GM12878 (cell line): ENCODE data around the gene KCTD19. TPM values are rescaled to one million over a fixed set of nuclear protein-coding genes. Genes with fewer than 3 reads are reported as not detected.

Experiments used
- ATAC-seq: fragments of 200-7000 bp; cut with Tn5 transposase; 3 replicates; pipeline ENCODE4 v1.9.1; 2020; ENCODE audit warnings: mild to moderate bottlenecking, moderate library complexity
- BruUV-seq: library from RNA; stranded (reverse); fragments of 400-500 nt; replicated peaks from 2 replicates; lab custom pipeline; 2021; lab: Mats Ljungman, UMichigan
- CTCF ChIA-PET: fragments of 300-600 bp; sonication (Branson Sonifier 250); formaldehyde crosslinking; extraction: SDS; loops from one replicate; lab custom pipeline; 2021; ENCODE audit warnings: inconsistent platforms; lab: Yijun Ruan, JAX
- POLR2A ChIA-PET: fragments of 350-600 bp; formaldehyde crosslinking; extraction: SDS; loops from one replicate; lab custom pipeline; 2021; ENCODE audit warnings: inconsistent platforms; lab: Charles Lee
- RAD21 ChIA-PET: fragments of 300-600 bp; sonication (Branson Sonifier 250); formaldehyde crosslinking; loops from one replicate; lab custom pipeline; 2023; ENCODE audit warnings: antibody characterized with exemption; ENCODE audit not compliant: unreplicated experiment; lab: Charles Lee
- SMC1A ChIA-PET: fragments of 300-600 bp; sonication (Branson Sonifier 250); formaldehyde crosslinking; loops from one replicate; lab custom pipeline; 2023; ENCODE audit not compliant: unreplicated experiment, uncharacterized antibody; lab: Charles Lee
- DNase-seq: peaks from one replicate; pipeline ENCODE4 v3.0.0-alpha.2; 2011; ENCODE audit warnings: low read depth, low spot score
- FAIRE-seq: peaks from 3 replicates; lab custom pipeline; 2011; peaks lifted over from hg19 to GRCh38; lab: Jason Lieb, UNC
- H2AFZ ChIP-seq: 2 replicates; pipeline ENCODE4 v1.6.0; 2011; ENCODE audit warnings: low read depth, low read length, control low read depth; ENCODE audit not compliant: control insufficient read depth
- H3K27ac ChIP-seq: 2 replicates; pipeline ENCODE4 v1.5.1; 2011; ENCODE audit warnings: control low read depth; ENCODE audit not compliant: control insufficient read depth, insufficient read depth
- H3K27me3 ChIP-seq, 2 experiments: replicated peaks in 1 of 2; 2 replicates each; pipeline versions ENCODE4 v1.6.0 to v1.6.1; 2011; ENCODE audit warnings: low read length in 1 of 2; ENCODE audit not compliant: control insufficient read depth in 2 of 2, insufficient read depth in 2 of 2
- H3K36me3 ChIP-seq, 2 experiments: 2 replicates each; pipeline ENCODE4 v1.5.1; 2011; ENCODE audit warnings: low read length in 1 of 2; ENCODE audit not compliant: control insufficient read depth in 2 of 2, insufficient read depth in 2 of 2
- H3K4me1 ChIP-seq: 2 replicates; pipeline ENCODE4 v1.6.1; 2011; ENCODE audit warnings: mild to moderate bottlenecking, low read length, moderate library complexity, mixed read lengths; ENCODE audit not compliant: control insufficient read depth, insufficient read depth
- H3K4me2 ChIP-seq: 2 replicates; pipeline ENCODE4 v1.6.0; 2011; ENCODE audit warnings: control low read depth; ENCODE audit not compliant: control insufficient read depth, insufficient read depth
- H3K4me3 ChIP-seq: fragments of 200-600 bp; sonication (generic); 2 replicates; pipeline ENCODE4 v1.5.1; 2016
- H3K79me2 ChIP-seq: 2 replicates; pipeline ENCODE4 v1.6.0; 2011; ENCODE audit warnings: low read length; ENCODE audit not compliant: control insufficient read depth, insufficient read depth
- H3K9ac ChIP-seq: 2 replicates; pipeline ENCODE4 v1.8.0; 2011; ENCODE audit warnings: low read length, control low read depth, mixed read lengths; ENCODE audit not compliant: control insufficient read depth, insufficient read depth
- H3K9me3 ChIP-seq: replicated peaks from 3 replicates; pipeline ENCODE4 v1.5.1; 2011; ENCODE audit warnings: mild to moderate bottlenecking, low read length; ENCODE audit not compliant: control insufficient read depth, insufficient read depth
- H4K20me1 ChIP-seq: 2 replicates; pipeline ENCODE4 v1.6.0; 2011; ENCODE audit not compliant: control insufficient read depth, insufficient read depth
- BCL11A ChIP-seq: IDR thresholded peaks from 2 replicates; pipeline ENCODE4 v1.6.1; 2011; ENCODE audit warnings: low read depth, low read length
- HCFC1 ChIP-seq: fragments of 150-350 bp; IDR thresholded peaks from 2 replicates; pipeline ENCODE4 v1.6.1; 2014; ENCODE audit warnings: low read length
- IKZF1 ChIP-seq: fragments of 450-650 bp; conservative IDR thresholded peaks from 2 replicates; pipeline ENCODE4 v1.6.1; 2017; ENCODE audit warnings: antibody characterized with exemption, mild to moderate bottlenecking
- PAX5 ChIP-seq: IDR thresholded peaks from 2 replicates; pipeline ENCODE4 v1.6.1; 2011; ENCODE audit warnings: low read depth, low read length, borderline replicate concordance
- POLR2A ChIP-seq: IDR thresholded peaks from 2 replicates; pipeline ENCODE4 v1.6.1; 2011; ENCODE audit warnings: low read depth, mild to moderate bottlenecking, low read length
- RCOR1 ChIP-seq: conservative IDR thresholded peaks from 2 replicates; pipeline ENCODE4 v1.6.1; 2012; ENCODE audit warnings: low read depth, low read length, improper control_type of control experiment
- TCF12 ChIP-seq: IDR thresholded peaks from 2 replicates; pipeline ENCODE4 v1.6.1; 2011; ENCODE audit warnings: low read depth, mild to moderate bottlenecking, low read length
- TCF3 ChIP-seq: IDR thresholded peaks from 2 replicates; pipeline ENCODE4 v1.6.1; 2012; ENCODE audit warnings: low read depth, mild to moderate bottlenecking, low read length, borderline replicate concordance; ENCODE audit not compliant: insufficient read depth
- ZNF207 ChIP-seq: fragments of 450-650 bp; IDR thresholded peaks from 2 replicates; pipeline ENCODE4 v1.6.1; 2014; ENCODE audit warnings: antibody characterized with exemption, mild to moderate bottlenecking, borderline replicate concordance
- WGBS: methylation state at CpG from one replicate; pipeline ENCODE4 v1.1.6; 2016; ENCODE audit warnings: low lambda C conversion rate; ENCODE audit not compliant: insufficient replicate concordance, insufficient coverage; ENCODE audit errors: missing lambda C conversion rate; 5-methylcytosine and 5-hydroxymethylcytosine counted together
- in situ Hi-C: fragments of 300-500 bp; cut with MboI; formaldehyde crosslinking; loops from 9 replicates; pipeline ENCODE4 v1.14.3; 2018; ENCODE audit warnings: mixed read lengths
- intact Hi-C: fragments of 100-400 bp; cut with micrococcal nuclease; formaldehyde crosslinking; loops from one replicate; pipeline ENCODE4 v1.14.2; 2022; ENCODE audit not compliant: unreplicated experiment
- polyA plus RNA-seq, 11 experiments: library from polyadenylated mRNA; depleted of rRNA in 4 of 11; unstranded in 6 of 11; stranded (reverse) in 5 of 11; fragments of >200 nt; fragmentation: Nextera tagmentation in 4 of 11; fragmentation: Illumina TruSeq in 1 of 11; extraction: Ambion mirVana in 4 of 11; extraction: Trizol in 1 of 11; gene quantifications; 1 replicate in 1 of 11; 2 replicates in 10 of 11; pipeline versions ENCODE4 v1.2.1 to v1.2.3, GENCODE V29; 2011 to 2016; ENCODE audit warnings: inconsistent platforms in 2 of 11, missing spikeins in 2 of 11, low read depth in 1 of 11
- total RNA-seq, 4 experiments: library from RNA; depleted of rRNA in 3 of 4; stranded (reverse); fragments of >200 nt in 3 of 4; fragmentation: Illumina TruSeq in 1 of 4; extraction: Trizol in 1 of 4; gene quantifications; 2 replicates each; pipeline versions ENCODE4 v1.2.1 to v1.2.3, GENCODE V29; 2013 to 2021
- TF ChIP-seq, protein P1 (sequence below): fragments of 450-650 bp; IDR thresholded peaks from 2 replicates; pipeline ENCODE4 v1.6.1; 2018; ENCODE audit warnings: borderline replicate concordance, mild to moderate bottlenecking; ENCODE audit not compliant: partially characterized antibody
- TF ChIP-seq, protein P2 (sequence below): IDR thresholded peaks from 2 replicates; pipeline ENCODE4 v1.6.1; 2012; ENCODE audit warnings: low read depth, low read length, improper control_type of control experiment

KCTD19 gene
- total and polyA plus RNA-seq, 10 of the 15 experiments (the other 5 are each of a cell fraction or from before 2014, with no cell fraction given): 1.6 to 8.9 (median 3.9) TPM

- no peak overlapping the region for H3K4me2 ChIP-seq
- no peaks in the 10 kb centered on the region for H3K4me1 ChIP-seq
- ChIA-PET SMC1A (no interaction called here), POLR2A (interaction anchor here (1.0 kb wide), 1 partner anchor 8 kb away, joined by 3 read pairs; no protein-coding TSS in a partner anchor), CTCF (no interaction called here), RAD21 (no interaction called here)
- intact Hi-C loops: no loop called here
- ATAC-seq (no peak), DNase-seq (no peak), FAIRE-seq (no peak)
- no peaks in the 10 kb centered on the region for H3K27me3 ChIP-seq
- H3K9ac ChIP-seq: no peak overlapping the region
- no peak for TF ChIP-seq HCFC1
- no peak overlapping the region for H3K27ac ChIP-seq
- in situ Hi-C loops: no loop called here
- H3K79me2 ChIP-seq: no peaks in the 10 kb centered on the region
- 17% methylated on average over 2 of the region's 2 CpGs for WGBS
- H4K20me1 ChIP-seq: no peaks in the 10 kb centered on the region
- no peaks in the 10 kb centered on the region for H3K36me3 ChIP-seq
- H3K4me3 ChIP-seq: no peak overlapping the region
- no peaks in the 10 kb centered on the region; the same call in 1 of the 3 replicates for H3K9me3 ChIP-seq
- H2AFZ ChIP-seq: no peak overlapping the region
- no TSS peak for BruUV-seq
Observed at GRCh38 chr16:67333315-67333714, 6.8 kb upstream of the KCTD19 start.

DNA sequence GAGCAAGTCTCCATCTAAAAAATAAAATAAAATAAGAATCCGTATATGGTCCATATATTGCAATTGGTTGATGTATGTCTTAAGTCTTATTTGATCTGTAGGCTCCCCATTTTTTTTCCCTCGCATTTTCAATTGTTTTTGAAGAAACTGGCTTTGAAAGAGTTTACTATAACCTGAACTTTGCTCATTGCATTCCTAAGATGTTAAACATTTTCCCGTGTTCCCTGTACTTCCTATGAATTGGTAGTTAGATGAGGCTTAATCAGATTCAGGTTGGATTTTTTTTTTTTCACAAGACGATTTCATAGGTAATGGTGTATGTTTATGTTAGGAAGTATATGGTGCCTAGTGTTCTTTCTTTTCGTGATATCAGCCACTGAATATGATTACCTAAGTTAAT, 3.4 kb upstream of the KCTD19 start:
- ATAC-seq (no peak), FAIRE-seq (no peak)

More for the DNA sequence above, 3.4 kb upstream of the KCTD19 start:
- no peak for DNase-seq
- ChIA-PET CTCF (interaction anchor here (0.9 kb wide), 1 partner anchor 9 kb away, joined by 3 read pairs; no protein-coding TSS in a partner anchor), RAD21 (no interaction called here), SMC1A (interaction anchor here (1.2 to 1.5 kb wide), 2 partner anchors 9 to 19 kb away, joined by 3 read pairs; no protein-coding TSS in a partner anchor), POLR2A (no interaction called here)
- no peak overlapping the region for H3K4me2 ChIP-seq
- intact Hi-C loops: loop anchor here (5.0 kb wide), 1 partner anchor 53 kb away; the partner anchor contains the start of gene PLEKHG4
- no peaks in the 10 kb centered on the region; a peak in 1 of 4 replicates for H3K27me3 ChIP-seq
- H3K4me1 ChIP-seq: peaks cover 16% of the 10 kb centered on the region
- in situ Hi-C loops: no loop called here
- H3K9ac ChIP-seq: no peak overlapping the region
- H4K20me1 ChIP-seq: no peaks in the 10 kb centered on the region
- BruUV-seq: no TSS peak
- H3K27ac ChIP-seq: no peak overlapping the region
- no peaks in the 10 kb centered on the region for H3K9me3 ChIP-seq
- no peak overlapping the region for H2AFZ ChIP-seq
- H3K36me3 ChIP-seq: no peaks in the 10 kb centered on the region
- TF ChIP-seq, protein P1, sequence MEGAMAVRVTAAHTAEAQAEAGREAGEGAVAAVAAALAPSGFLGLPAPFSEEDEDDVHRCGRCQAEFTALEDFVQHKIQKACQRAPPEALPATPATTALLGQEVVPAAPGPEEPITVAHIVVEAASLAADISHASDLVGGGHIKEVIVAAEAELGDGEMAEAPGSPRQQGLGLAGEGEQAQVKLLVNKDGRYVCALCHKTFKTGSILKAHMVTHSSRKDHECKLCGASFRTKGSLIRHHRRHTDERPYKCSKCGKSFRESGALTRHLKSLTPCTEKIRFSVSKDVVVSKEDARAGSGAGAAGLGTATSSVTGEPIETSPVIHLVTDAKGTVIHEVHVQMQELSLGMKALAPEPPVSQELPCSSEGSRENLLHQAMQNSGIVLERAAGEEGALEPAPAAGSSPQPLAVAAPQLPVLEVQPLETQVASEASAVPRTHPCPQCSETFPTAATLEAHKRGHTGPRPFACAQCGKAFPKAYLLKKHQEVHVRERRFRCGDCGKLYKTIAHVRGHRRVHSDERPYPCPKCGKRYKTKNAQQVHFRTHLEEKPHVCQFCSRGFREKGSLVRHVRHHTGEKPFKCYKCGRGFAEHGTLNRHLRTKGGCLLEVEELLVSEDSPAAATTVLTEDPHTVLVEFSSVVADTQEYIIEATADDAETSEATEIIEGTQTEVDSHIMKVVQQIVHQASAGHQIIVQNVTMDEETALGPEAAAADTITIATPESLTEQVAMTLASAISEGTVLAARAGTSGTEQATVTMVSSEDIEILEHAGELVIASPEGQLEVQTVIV: no peak
- TF ChIP-seq TCF3 (no peak), ZNF207 (no peak), POLR2A (no peak), RCOR1 (no peak), BCL11A (no peak), TCF12 (no peak), IKZF1 (no peak), PAX5 (no peak)
- TF ChIP-seq, protein P2, sequence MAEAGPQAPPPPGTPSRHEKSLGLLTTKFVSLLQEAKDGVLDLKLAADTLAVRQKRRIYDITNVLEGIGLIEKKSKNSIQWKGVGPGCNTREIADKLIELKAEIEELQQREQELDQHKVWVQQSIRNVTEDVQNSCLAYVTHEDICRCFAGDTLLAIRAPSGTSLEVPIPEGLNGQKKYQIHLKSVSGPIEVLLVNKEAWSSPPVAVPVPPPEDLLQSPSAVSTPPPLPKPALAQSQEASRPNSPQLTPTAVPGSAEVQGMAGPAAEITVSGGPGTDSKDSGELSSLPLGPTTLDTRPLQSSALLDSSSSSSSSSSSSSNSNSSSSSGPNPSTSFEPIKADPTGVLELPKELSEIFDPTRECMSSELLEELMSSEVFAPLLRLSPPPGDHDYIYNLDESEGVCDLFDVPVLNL: no peak
- H3K4me3 ChIP-seq: no peak overlapping the region
- WGBS: 47% methylated on average over 5 of the region's 5 CpGs
- no peaks in the 10 kb centered on the region for H3K79me2 ChIP-seq
